Muscle layer of colon (tissue), 2 donors: ENCODE results near the gene CNTLN.
"Not testable (repeated sequence)": the region's sequence is repeated elsewhere in the genome, so short reads cannot be mapped to it uniquely, and the experiment has no call there.

ENCODE experiments used
- H3K27ac ChIP-seq: one replicate; pipeline ENCODE4 v1.7.0; 2013; ENCODE audit warnings: low read depth, mild to moderate bottlenecking, low read length, moderate library complexity
- H3K27me3 ChIP-seq, 2 donors: one replicate each; pipeline ENCODE4 v1.7.0; 2013; ENCODE audit warnings: low read length in 2 of 2, mild to moderate bottlenecking in 2 of 2; ENCODE audit not compliant: insufficient read depth in 2 of 2, control insufficient read depth in 1 of 2
- H3K36me3 ChIP-seq: one replicate; pipeline ENCODE4 v1.7.0; 2013; ENCODE audit warnings: mild to moderate bottlenecking, low read length; ENCODE audit not compliant: insufficient read depth
- H3K4me1 ChIP-seq: one replicate; pipeline ENCODE4 v1.7.0; 2013; ENCODE audit warnings: mild to moderate bottlenecking, low read length; ENCODE audit not compliant: insufficient read depth
- H3K4me3 ChIP-seq, 2 donors: one replicate each; pipeline ENCODE4 v1.7.0; 2013; ENCODE audit warnings: low read length in 2 of 2, low read depth in 1 of 2, mild to moderate bottlenecking in 1 of 2, moderate library complexity in 1 of 2
- H3K9ac ChIP-seq: one replicate; pipeline ENCODE4 v1.7.0; 2013; ENCODE audit warnings: low read length
- H3K9me3 ChIP-seq: one replicate; pipeline ENCODE4 v1.7.0; 2013; ENCODE audit warnings: mild to moderate bottlenecking, low read length
- donor health status: abdominal sarcoma.
- donor health status: Adenocarcinoma of cecum.

The CNTLN gene

DNA sequence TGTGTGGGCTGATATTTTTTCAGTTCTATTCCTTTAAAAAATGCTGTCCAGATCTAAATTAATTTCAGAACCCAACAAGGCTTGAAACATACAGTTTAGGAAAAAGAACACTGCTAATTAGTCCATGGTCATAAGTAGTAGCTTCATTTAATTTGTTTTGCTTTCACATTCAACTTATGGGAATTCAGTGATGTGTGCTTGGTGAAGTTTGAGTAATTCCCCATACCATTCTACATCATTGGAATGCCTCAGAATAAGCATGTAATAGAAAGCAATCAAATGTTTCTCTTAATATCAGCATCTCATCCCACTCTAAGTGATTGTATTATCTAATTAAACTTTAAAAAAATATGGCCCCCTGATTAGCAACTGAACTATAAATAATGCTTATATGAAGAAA is 2.7 kb downstream of the CNTLN start:
- no peaks in the 10 kb centered on the region for H3K36me3 ChIP-seq

DNA sequence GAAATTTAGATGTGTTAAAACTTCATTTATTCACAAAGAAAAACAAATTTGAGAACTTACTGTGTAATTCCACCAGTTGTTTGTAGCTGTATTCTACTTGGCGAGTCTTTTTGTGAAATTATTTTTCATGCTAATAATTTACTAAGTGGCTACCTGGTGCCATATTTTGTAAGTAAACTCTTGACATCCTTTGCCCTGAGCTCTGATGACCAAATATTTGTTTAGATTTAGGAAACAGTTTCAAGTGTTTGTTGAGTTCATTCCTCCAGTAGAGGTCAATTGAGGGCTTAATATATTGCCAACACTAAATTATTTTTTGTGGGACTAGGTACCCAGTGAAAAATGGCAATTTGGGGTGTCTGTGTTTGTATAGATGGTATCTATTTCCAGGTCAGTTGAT is 3.7 kb downstream of the CNTLN start:
- no peaks in the 10 kb centered on the region for H3K9me3 ChIP-seq
- H3K4me3 ChIP-seq, result no peak overlapping the region
- H3K27ac ChIP-seq, result no peak overlapping the region
- no peak overlapping the region for H3K9ac ChIP-seq
- peaks cover 9% of the 10 kb centered on the region for H3K4me1 ChIP-seq
- no peaks in the 10 kb centered on the region for H3K36me3 ChIP-seq
- H3K27me3 ChIP-seq, result no peaks in the 10 kb centered on the region

More for the DNA sequence above, 2.7 kb downstream of the CNTLN start:
- Histone ChIP-seq H3K4me3 (no peak overlapping the region), H3K27ac (no peak overlapping the region), H3K4me1 (peaks cover 9% of the 10 kb centered on the region), H3K27me3 (no peaks in the 10 kb centered on the region), H3K9ac (no peak overlapping the region), H3K9me3 (no peaks in the 10 kb centered on the region)

DNA sequence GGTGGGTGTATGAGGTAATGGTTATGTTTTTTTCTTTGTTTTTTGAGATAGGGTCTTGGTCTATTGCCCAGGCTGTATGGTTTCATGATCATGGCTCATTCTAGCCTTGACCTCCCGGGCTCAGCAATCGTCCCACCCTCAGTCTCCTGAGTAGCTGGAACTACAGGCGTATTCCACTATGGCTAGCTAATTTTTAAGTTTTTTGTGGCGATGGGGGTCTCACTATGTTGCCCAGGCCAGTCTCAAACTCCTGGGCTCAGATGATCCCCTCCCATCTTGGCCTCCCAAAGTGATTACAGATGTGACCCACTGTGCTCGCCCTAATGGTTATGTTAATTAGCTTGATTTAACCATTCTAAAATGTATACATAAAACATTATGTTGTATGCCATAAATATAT is 5.6 kb downstream of the CNTLN start:
- Histone ChIP-seq H3K9me3 (no peaks in the 10 kb centered on the region), H3K27me3 (no peaks in the 10 kb centered on the region), H3K4me1 (no peaks in the 10 kb centered on the region), H3K36me3 (no peaks in the 10 kb centered on the region), H3K9ac (no peak overlapping the region), H3K4me3 (no peak overlapping the region), H3K27ac (no peak overlapping the region)

DNA sequence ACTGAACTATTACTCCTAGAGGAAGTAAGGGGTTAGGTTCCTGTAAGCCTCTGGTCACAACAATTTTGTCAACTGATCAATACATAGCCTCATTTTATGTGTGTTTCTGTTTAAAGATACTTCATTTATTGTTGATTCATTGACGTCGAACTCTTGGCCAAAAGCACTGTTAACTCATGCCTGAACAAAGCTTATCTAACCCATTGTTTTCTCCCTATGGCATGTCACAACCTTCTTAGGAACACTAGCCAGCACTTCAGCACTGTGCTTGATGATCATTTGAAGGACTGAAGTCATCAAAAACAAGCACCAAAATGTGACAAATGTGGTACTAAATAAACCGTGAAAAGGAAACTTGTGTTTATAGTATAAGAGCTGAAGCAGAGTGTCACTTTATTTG is 13.5 kb downstream of the CNTLN start:
- Histone ChIP-seq H3K4me3 (no peak overlapping the region), H3K27me3 (no peaks in the 10 kb centered on the region), H3K4me1 (no peaks in the 10 kb centered on the region), H3K27ac (no peak overlapping the region), H3K36me3 (peaks cover 4% of the 10 kb centered on the region), H3K9ac (no peak overlapping the region), H3K9me3 (no peaks in the 10 kb centered on the region)

DNA sequence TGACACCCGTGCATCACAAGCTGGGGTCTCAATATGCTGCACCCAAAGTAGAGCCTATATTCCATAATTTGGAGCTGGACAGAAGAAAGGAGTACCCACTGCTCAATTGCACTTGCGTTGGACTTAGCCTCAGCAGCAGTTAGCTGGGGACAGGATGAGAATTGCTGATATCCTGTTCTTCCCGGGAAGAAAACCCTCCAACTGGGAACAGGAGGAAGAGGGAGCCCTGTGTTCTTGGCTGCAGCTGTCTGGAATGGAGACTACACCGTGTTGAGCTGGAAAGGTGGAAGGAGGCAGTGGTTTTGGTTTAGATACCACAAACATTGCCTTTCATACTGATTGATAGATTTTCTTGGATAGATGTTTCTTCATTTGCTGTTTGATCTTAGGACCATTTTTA is 24.6 kb downstream of the CNTLN start:
- no peaks in the 10 kb centered on the region for H3K27me3 ChIP-seq
- no peak overlapping the region for H3K4me3 ChIP-seq
- H3K9me3 ChIP-seq, result no peaks in the 10 kb centered on the region
- no peak overlapping the region for H3K27ac ChIP-seq
- H3K9ac ChIP-seq, result no peak overlapping the region
- H3K36me3 ChIP-seq, result peaks cover 8% of the 10 kb centered on the region
- H3K4me1 ChIP-seq, result no peaks in the 10 kb centered on the region

DNA sequence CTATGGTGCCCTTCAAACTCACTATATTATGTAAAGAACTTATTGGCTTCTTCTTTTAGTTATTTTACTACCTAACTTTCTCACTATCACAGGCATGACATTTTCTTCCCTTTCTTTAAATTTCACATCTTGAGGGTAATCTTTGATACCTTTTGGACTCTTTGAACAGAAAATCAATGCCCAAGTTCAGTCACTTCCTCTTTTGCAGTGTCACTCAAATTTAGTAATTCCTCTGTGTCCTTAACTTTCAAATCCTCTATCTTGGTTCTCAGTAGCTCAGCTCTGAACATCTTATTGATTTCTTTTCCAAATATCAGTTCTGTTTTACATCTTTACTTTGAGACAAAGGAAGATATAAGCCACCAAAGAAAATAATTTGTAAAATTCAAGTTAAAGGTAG is 25.5 kb downstream of the CNTLN start:
- Histone ChIP-seq H3K4me3 (no peak overlapping the region), H3K36me3 (peaks cover 5% of the 10 kb centered on the region), H3K27me3 (no peaks in the 10 kb centered on the region), H3K9me3 (no peaks in the 10 kb centered on the region), H3K9ac (no peak overlapping the region), H3K27ac (no peak overlapping the region), H3K4me1 (no peaks in the 10 kb centered on the region)

DNA sequence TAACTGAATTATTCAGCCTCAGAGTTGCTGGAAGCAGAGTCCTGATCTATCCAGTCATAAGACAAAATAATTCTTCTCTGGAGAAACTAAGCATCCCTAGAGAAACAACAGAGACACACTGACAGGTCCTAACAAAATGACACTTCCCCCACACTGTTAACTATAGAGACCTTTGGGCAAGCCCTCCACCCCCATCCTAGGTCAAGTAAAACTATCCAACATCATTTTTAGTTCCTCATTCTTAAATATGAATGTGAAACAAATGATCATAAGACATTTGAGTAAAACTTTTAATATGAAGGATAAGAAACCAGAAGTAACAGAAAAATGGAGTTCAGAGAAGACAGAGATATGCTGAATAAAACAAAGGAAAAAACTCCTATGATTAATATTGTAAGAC is 30.9 kb downstream of the CNTLN start:
- Histone ChIP-seq H3K9ac (no peak overlapping the region), H3K36me3 (peaks cover 4% of the 10 kb centered on the region), H3K4me1 (no peaks in the 10 kb centered on the region), H3K27ac (no peak overlapping the region), H3K4me3 (no peak overlapping the region), H3K27me3 (no peaks in the 10 kb centered on the region), H3K9me3 (no peaks in the 10 kb centered on the region)

DNA sequence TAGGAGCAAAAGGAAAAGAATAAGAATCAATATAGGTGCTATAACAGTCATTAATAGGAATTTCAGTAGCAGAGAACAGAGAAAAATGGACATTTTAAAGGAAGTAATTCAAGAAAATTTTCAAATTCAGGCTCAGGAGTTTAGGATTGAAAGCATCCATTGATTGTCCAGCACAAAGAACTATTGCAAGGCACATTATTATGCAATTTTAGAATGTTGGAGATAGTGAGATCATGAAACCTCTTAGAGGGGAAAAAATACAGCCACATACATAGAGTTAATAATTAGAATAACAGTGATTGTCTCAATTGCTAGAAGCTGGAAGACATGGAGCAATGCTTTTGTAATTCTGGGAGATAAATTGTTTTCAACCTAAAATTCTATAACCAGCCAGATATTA is 31.5 kb downstream of the CNTLN start:
- H3K9me3 ChIP-seq, result no peaks in the 10 kb centered on the region
- H3K27ac ChIP-seq, result no peak overlapping the region
- H3K4me3 ChIP-seq, result no peak overlapping the region
- no peaks in the 10 kb centered on the region for H3K27me3 ChIP-seq
- no peak overlapping the region for H3K9ac ChIP-seq
- H3K36me3 ChIP-seq, result peaks cover 4% of the 10 kb centered on the region
- H3K4me1 ChIP-seq, result no peaks in the 10 kb centered on the region

DNA sequence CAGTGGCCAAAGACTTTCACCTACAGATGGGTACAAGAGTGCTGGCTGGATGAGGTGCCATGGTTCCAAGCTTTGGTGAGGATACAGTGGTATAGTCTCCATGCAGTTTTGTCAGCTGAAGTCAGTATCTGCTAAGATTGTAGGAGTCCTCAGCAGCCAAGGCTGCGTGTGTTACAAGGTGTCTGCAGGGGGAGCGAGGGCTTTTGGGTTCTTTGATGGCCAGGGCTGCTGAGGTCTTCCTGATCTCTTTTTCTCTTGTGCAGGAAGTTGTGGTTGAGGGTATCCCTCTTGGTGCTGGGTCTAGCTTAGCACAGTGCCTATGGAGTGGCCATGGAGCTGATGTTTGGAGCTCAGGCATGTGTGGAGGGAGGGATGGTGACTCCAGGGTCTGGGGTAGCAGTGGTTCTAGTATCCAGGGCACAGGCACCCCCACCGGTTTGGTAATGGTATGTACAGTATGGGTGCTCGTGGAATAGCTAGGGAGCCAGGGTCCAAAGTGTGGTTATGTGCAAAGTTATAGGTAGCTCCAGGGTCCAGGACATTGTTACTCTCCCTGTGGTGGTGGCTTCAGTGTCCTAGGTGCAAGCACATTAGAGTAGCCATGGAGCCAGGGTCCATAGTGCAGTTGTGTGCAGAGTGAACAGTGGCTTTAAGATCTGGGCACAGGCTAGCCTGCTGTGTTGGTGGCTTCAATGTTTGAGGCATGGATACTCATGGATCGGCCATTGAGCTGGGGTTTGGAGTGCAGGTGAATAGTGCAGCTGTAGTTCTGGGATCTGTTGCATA is 36.7 kb downstream of the CNTLN start:
- Histone ChIP-seq H3K27ac (no peak overlapping the region), H3K4me3 (no peak overlapping the region), H3K4me1 (no peaks in the 10 kb centered on the region), H3K27me3 (no peaks in the 10 kb centered on the region), H3K9ac (no peak overlapping the region), H3K36me3 (no peaks in the 10 kb centered on the region), H3K9me3 (no peaks in the 10 kb centered on the region)

DNA sequence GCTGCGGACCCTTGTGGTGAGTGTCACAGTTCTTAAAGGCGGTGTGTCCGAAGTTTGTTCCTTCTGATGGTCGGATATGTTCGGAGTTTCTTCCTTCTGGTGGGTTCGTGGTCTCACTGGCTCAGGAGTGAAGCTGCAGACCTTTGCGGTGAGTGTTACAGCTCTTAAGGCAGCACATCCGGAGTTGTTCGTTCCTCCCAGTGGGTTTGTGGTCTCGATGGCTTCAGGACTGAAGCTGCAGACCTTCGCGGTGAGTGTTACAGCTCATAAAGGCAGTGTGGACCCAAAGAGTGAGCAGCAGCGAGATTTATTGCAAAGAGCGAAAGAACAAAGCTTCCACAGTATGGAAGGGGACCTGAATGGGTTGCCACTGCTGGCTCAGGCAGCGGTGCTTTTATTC is 42.7 kb downstream of the CNTLN start:
- H3K4me1 ChIP-seq, H3K27ac ChIP-seq: not testable (repeated sequence)

DNA sequence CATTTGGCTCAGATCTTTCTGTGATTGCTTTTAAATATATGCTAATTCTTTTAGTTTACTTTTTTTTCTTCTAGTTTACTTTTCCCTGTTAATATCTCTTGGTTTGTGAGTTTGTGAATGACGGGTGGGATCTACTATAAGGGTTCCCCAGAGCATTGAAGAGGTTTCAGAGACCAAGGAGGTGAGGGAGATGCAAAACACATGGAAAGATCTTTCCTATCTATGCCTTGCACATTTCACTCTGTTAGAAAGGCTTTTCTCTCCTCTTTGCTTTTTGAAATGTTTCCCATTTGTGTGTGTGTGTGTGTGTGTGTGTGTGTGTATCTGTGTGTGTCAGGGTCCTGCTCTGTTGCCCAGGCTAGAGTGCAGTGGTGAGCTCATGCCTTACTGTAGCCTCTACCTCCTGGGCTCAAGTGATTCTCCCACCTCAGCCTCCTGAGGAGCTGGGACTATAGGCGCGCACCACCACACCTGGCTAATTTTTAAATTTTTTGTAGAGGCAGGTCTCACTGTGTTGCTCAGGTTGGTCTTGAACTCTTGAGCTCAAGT is 50.7 kb downstream of the CNTLN start:
- Histone ChIP-seq H3K27me3 (no peaks in the 10 kb centered on the region), H3K4me1 (no peaks in the 10 kb centered on the region), H3K9ac (no peak overlapping the region), H3K9me3 (no peaks in the 10 kb centered on the region), H3K36me3 (no peaks in the 10 kb centered on the region), H3K27ac (no peak overlapping the region), H3K4me3 (no peak overlapping the region)

More for the DNA sequence above, 42.7 kb downstream of the CNTLN start:
- H3K4me3 ChIP-seq, H3K27me3 ChIP-seq, H3K9me3 ChIP-seq, H3K36me3 ChIP-seq, H3K9ac ChIP-seq: not testable (repeated sequence)

DNA sequence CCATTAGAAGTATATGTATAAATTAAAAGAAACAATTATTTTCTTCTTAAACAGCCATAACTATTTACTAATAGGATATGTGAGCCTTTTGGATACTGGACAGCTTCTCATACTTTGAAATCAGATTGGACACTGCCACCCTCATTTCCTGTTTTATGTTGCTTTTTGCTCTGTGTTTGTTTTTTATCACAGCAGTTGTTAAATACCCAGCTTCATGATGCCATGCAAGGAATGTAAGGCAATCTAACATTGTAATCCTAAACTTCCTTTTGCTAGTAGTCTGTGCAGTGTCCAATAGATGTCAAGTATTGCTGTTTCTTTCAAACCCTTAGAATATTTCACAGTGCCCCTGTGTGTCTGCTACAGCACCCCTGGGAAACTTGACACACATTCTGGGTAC is 56.2 kb downstream of the CNTLN start:
- H3K27me3 ChIP-seq, result no peaks in the 10 kb centered on the region
- peaks cover 4% of the 10 kb centered on the region for H3K4me1 ChIP-seq
- H3K4me3 ChIP-seq, result no peak overlapping the region
- H3K27ac ChIP-seq, result no peak overlapping the region
- no peaks in the 10 kb centered on the region for H3K9me3 ChIP-seq
- no peak overlapping the region for H3K9ac ChIP-seq
- no peaks in the 10 kb centered on the region for H3K36me3 ChIP-seq
